Peyer's patch (tissue), 4 donors: ENCODE results near the gene MIA. TPM values are rescaled to one million over a fixed set of nuclear protein-coding genes. Genes with fewer than 3 reads are reported as not detected.
"Not testable (repeated sequence)": the region's sequence is repeated elsewhere in the genome, so short reads cannot be mapped to it uniquely, and the experiment has no call there.

Source experiments
- DNase-seq, 3 donors: peaks; one replicate each; pipeline ENCODE4 v3.0.0-alpha.2; 2017 to 2019
- H3K27ac ChIP-seq, 4 donors: fragments of 200-600 bp; sonication (generic); one replicate each; pipeline ENCODE4 v1.5.1; 2016 to 2019
- H3K27me3 ChIP-seq, 2 donors: fragments of 200-600 bp; sonication (generic); one replicate each; pipeline ENCODE4 v1.5.1; 2019
- H3K36me3 ChIP-seq, 3 donors: fragments of 200-600 bp; sonication (generic); one replicate each; pipeline ENCODE4 v1.5.1; 2016 to 2019
- H3K4me1 ChIP-seq, 4 donors: fragments of 200-600 bp; sonication (generic); one replicate each; pipeline ENCODE4 v1.5.1; 2016 to 2019
- H3K4me3 ChIP-seq, 4 donors: fragments of 200-600 bp; sonication (generic); 1 replicate in 3 of 4; 2 replicates in 1 of 4; pipeline ENCODE4 v1.5.1; 2016 to 2019; ENCODE audit warnings: mild to moderate bottlenecking in 1 of 4
- H3K9me3 ChIP-seq, 4 donors: fragments of 200-600 bp; sonication (generic); one replicate each; pipeline ENCODE4 v1.5.1; 2016 to 2019; ENCODE audit warnings: mild to moderate bottlenecking in 1 of 4
- POLR2A ChIP-seq, 2 donors: fragments of 450-650 bp; IDR thresholded peaks; one replicate each; pipeline ENCODE4 v1.5.1; 2017; ENCODE audit warnings: antibody characterized with exemption in 2 of 2, mild to moderate bottlenecking in 2 of 2, moderate library complexity in 2 of 2
- total RNA-seq, 4 donors: library from RNA; depleted of rRNA; stranded (reverse); fragments of >200 nt; gene quantifications; one replicate each; pipeline ENCODE4 v1.1.0, GENCODE V29; 2016
- TF ChIP-seq, protein P1 (sequence below), 6 experiments: fragments of 450-650 bp in 4 of 6; fragments of 200-600 bp in 2 of 6; sonication (generic) in 1 of 6; IDR thresholded peaks; one replicate each; pipeline ENCODE4 v1.5.1; 2017 to 2019; ENCODE audit warnings: antibody characterized with exemption in 6 of 6, mild to moderate bottlenecking in 3 of 6, moderate library complexity in 1 of 6

Gene MIA
- 1 to 10 TPM in 1 of 4 donors, not detected in 3; 4.0 TPM for total RNA-seq

DNA sequence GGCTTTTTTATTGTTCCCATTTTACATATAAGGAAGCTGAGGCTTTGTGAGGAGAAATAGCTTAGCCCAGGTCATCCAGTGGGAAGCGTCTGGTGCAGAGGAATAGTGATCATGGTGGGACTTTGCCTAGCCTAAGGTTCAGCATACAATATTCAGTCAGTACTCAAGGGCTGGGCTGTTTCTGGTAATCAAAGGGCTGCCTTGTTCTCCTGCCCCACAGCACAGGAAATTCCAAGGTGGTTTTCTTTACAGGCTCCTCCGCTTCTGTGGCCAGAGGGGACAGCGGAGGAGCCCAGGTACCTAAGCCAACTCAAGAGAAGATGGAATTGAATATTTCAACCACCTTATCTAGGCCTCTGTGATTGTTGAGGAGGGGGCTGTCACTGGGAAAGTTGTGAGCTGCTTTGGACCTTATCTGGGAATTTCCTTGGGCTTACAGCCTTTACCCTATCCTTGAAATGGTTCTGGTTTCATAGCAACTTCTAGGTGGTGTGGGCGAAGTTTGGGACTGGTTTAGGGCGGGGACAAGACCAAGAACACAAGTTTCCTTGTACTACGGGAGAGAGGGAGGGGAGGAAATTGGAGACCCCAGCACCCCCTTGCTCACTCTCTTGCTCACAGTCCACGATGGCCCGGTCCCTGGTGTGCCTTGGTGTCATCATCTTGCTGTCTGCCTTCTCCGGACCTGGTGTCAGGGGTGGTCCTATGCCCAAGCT, at the start of gene MIA:
MIA (plus strand) TSS at position 606 of the 716 bp plus-strand sequence; CDS start at position 628, 22 bp downstream.
- no peak within 1 kb of the TSS for H3K27ac ChIP-seq
- TF ChIP-seq, protein P1, sequence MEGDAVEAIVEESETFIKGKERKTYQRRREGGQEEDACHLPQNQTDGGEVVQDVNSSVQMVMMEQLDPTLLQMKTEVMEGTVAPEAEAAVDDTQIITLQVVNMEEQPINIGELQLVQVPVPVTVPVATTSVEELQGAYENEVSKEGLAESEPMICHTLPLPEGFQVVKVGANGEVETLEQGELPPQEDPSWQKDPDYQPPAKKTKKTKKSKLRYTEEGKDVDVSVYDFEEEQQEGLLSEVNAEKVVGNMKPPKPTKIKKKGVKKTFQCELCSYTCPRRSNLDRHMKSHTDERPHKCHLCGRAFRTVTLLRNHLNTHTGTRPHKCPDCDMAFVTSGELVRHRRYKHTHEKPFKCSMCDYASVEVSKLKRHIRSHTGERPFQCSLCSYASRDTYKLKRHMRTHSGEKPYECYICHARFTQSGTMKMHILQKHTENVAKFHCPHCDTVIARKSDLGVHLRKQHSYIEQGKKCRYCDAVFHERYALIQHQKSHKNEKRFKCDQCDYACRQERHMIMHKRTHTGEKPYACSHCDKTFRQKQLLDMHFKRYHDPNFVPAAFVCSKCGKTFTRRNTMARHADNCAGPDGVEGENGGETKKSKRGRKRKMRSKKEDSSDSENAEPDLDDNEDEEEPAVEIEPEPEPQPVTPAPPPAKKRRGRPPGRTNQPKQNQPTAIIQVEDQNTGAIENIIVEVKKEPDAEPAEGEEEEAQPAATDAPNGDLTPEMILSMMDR (IDR thresholded peaks at IDR 0.05) = no peak
- TF ChIP-seq POLR2A (IDR thresholded peaks at IDR 0.05) = no peak
- H3K4me1 ChIP-seq = peaks cover 0 to 15% (median 2%) of the 10 kb centered on the region in 4 donors
- H3K4me3 ChIP-seq = no peak within 1 kb of the TSS
- DNase-seq = no peak
- H3K9me3 ChIP-seq = no peaks in the 10 kb centered on the region
- H3K27me3 ChIP-seq = no peaks in the 10 kb centered on the region
- no peaks in the 10 kb centered on the region for H3K36me3 ChIP-seq

- TF ChIP-seq, protein P1 (IDR thresholded peaks at IDR 0.05) = no peak
- TF ChIP-seq POLR2A (IDR thresholded peaks at IDR 0.05) = no peak
- Histone ChIP-seq H3K36me3 (peaks cover 0 to 88% (median 0%) of the 10 kb centered on the region in 3 donors), H3K4me3 (no peak overlapping the region)
These were observed 49.0 kb upstream of the MIA start for GRCh38 chr19:40726279-40726678.

DNA sequence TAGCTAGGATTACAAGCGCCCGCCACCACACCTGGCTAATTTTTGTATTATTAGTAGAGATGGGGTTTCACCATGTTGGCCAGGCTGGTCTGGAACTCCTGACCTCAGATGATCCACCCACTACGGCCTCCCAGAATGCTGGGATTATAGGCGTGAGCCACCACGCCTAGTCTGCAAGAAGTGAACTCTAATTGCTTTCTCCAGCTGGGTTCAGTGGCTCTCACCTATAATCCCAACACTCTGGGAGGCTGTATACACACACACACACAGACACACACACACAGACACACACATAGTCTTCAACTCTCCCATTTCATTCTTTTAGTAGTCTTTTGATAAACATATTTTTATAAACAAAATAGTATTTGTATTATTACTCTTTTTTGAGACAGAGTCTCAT, 45.3 kb upstream of the MIA start:
- H3K27me3 ChIP-seq, H3K4me3 ChIP-seq, H3K27ac ChIP-seq, DNase-seq, H3K9me3 ChIP-seq, H3K4me1 ChIP-seq: not testable (repeated sequence)
- peaks cover 0 to 98% (median 0%) of the 10 kb centered on the region in 3 donors for H3K36me3 ChIP-seq

More at GRCh38 chr19:40726279-40726678, 49.0 kb upstream of the MIA start:
- Histone ChIP-seq H3K27me3 (no peaks in the 10 kb centered on the region), H3K9me3 (no peaks in the 10 kb centered on the region), H3K4me1 (peaks cover 0 to 14% (median 0%) of the 10 kb centered on the region in 4 donors), H3K27ac (no peak overlapping the region)
- no peak for DNase-seq

- H3K9me3 ChIP-seq, H3K27ac ChIP-seq, DNase-seq, H3K4me1 ChIP-seq, H3K4me3 ChIP-seq, H3K27me3 ChIP-seq: not testable (repeated sequence)
- peaks cover 0 to 99% (median 0%) of the 10 kb centered on the region in 3 donors for H3K36me3 ChIP-seq
These were observed 43.0 kb upstream of the MIA start for GRCh38 chr19:40732304-40732703.

- Histone ChIP-seq H3K9me3 (no peaks in the 10 kb centered on the region), H3K36me3 (peaks cover 0 to 99% (median 0%) of the 10 kb centered on the region in 3 donors), H3K27me3 (no peaks in the 10 kb centered on the region), H3K4me1 (peaks cover 0 to 14% (median 0%) of the 10 kb centered on the region in 4 donors), H3K27ac (no peak overlapping the region), H3K4me3 (no peak overlapping the region)
- DNase-seq = no peak
- TF ChIP-seq POLR2A (IDR thresholded peaks at IDR 0.05) = no peak
- TF ChIP-seq, protein P1 (IDR thresholded peaks at IDR 0.05) = no peak
These were observed 42.2 kb upstream of the MIA start for GRCh38 chr19:40733149-40733548.

- H3K9me3 ChIP-seq = no peaks in the 10 kb centered on the region
- peak overlapping the region in 3 of 4 donors; percentile 50 to 72 (median 71) for H3K27ac ChIP-seq
- H3K27me3 ChIP-seq = no peaks in the 10 kb centered on the region
- no peak overlapping the region for H3K4me3 ChIP-seq
- peaks cover 0 to 14% (median 0%) of the 10 kb centered on the region in 4 donors for H3K4me1 ChIP-seq
- TF ChIP-seq, protein P1 (IDR thresholded peaks at IDR 0.05) = no peak
- no peak for TF ChIP-seq POLR2A (IDR thresholded peaks at IDR 0.05)
- H3K36me3 ChIP-seq = peaks cover 0 to 99% (median 0%) of the 10 kb centered on the region in 3 donors
- no peak for DNase-seq
These were observed 40.1 kb upstream of the MIA start for GRCh38 chr19:40735013-40735771.
